Suppressor macrophage (primary cell): ENCODE results near the gene SKIC2.
A peak's percentile ranks its signal among the peaks of the same experiment; 100 is the strongest.
"Not testable (repeated sequence)": the region's sequence is repeated elsewhere in the genome, so short reads cannot be mapped to it uniquely, and the experiment has no call there.

Experiments
- DNase-seq, 4 experiments: peaks; one replicate each; pipeline ENCODE4 v3.0.0-alpha.2; 2020 to 2022

The SKIC2 gene

GRCh38 chr6:31969712-31970603 is 11.0 kb downstream of the SKIC2 start:
- no peak for DNase-seq

DNA sequence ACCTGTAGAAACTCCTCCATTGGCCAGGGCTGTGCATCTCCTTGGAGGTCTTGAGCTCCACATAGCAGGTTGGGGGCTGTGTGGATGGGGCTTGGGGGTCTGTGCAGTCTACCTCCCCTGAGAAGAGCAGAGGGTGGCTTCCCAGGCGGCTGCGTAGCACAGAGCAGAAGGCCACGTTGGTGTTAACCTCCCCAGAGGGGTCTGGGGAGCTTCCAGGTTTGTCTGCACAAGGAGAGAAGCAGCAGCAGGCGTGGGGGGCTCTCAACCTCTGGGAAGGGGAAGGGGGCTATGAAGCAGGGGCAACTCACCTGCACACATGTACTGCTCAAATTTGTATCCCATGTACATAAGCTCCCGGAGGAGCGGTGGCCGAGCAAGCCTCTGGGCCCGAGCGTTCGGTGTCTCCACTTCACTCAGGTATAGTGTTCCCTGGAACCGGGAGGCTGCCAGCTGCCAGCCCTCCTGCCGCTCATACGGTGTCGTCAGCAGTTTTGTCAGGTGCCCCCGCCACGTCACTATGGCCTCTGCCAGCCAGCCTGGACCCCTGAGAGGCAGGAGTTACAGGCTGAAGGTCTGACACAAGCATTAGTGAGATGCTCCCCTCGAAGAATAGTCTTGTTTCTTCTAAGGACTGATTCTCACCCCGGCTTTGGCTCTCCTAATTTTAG is 11.8 kb downstream of the SKIC2 start:
- no peak for DNase-seq

- no peak for DNase-seq
These were observed 12.5 kb downstream of the SKIC2 start for GRCh38 chr6:31971279-31971992.

GRCh38 chr6:31971993-31972708 is 13.2 kb downstream of the SKIC2 start, which contains the start of gene DXO:
DXO (minus strand) TSS chr6:31972138; CDS start chr6:31971675, 463 bp downstream.
- peak; percentile 96 to 99 (median 98) for DNase-seq

GRCh38 chr6:31972709-31973350 is 13.9 kb downstream of the SKIC2 start:
- DNase-seq = peak in 3 of 4 experiments; percentile 24 to 36 (median 35)

- not testable (repeated sequence) for DNase-seq
These were observed 17.1 kb downstream of the SKIC2 start for GRCh38 chr6:31976065-31976464.

GRCh38 chr6:31977816-31978431 is 18.9 kb downstream of the SKIC2 start:
- no peak for DNase-seq

GRCh38 chr6:31978831-31979230 is 19.9 kb downstream of the SKIC2 start:
- no peak for DNase-seq

DNA sequence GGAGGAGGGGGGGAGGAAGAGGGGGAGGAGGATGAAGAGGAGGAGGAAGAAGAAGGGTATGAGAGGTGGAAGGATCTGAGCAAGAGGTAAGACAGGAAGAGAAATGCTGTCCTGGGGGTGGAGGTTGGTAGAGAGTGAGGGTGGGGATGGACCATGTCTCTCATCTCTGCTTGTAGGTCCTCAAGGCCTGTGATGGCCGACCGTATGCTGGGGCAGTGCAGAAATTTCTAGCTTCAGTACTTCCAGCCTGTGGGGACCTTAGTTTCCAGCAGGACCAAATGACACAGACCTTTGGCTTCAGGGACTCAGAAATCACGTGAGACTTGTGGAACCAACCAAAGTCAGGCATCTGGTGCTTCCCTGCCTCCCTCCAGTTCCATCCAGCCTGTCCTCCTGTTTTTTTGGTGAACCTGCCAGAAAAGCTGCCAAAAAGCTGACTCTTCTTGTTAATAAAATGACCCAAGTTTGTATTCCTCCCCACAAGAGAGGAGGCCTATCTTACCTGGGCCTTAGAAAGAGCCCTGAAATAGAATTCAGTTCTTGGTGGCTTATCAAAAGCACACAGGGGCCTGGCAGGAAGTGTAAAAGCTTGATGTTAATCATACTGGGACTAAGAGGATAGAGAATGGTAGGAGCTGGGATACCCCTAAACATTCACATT is 20.4 kb downstream of the SKIC2 start:
- no peak for DNase-seq

- not testable (repeated sequence) for DNase-seq
These were observed 21.4 kb downstream of the SKIC2 start for GRCh38 chr6:31980195-31980876.

DNA sequence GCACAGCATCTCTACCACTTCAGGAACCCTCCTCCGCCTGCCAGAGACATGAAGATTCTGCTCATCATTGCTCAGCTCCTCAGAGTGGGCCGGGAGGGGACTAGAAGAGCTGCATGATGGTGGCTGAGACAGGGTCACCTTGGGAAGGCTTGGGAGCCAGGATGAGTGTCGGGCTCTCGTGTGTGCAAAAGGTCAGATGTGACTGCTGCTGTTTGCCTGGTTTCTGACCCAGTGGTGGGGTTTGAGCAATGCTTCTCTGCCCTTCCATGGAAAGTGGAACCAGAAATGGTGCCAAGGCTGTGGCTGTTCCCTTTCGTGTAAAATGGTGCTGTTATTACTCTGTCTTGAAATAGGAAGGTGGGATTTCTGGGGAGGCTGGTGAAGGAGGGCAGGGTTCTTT is 22.0 kb downstream of the SKIC2 start:
- not testable (repeated sequence) for DNase-seq

DNA sequence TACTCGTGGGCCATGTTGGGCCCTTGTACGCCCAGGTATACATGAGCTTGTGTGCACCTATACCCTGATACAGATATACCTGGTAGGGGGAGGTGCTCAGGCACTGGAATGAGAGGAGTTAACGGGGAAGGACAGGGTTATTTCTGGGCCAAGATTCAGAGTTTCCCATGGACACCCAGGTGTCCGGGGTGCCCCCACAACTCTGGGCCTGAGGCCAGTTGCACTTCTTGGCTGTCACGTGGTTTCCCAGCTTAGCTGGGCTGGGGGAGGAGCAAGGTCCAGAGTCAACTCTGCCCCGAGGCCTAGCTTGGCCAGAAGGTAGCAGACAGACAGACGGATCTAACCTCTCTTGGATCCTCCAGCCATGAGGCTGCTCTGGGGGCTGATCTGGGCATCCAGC is 22.8 kb downstream of the SKIC2 start, which contains the start of gene C4A:
C4A (plus strand) TSS at position 314 of the 400 bp plus-strand sequence; CDS start at position 365, 51 bp downstream.
- DNase-seq = not testable (repeated sequence)

DNA sequence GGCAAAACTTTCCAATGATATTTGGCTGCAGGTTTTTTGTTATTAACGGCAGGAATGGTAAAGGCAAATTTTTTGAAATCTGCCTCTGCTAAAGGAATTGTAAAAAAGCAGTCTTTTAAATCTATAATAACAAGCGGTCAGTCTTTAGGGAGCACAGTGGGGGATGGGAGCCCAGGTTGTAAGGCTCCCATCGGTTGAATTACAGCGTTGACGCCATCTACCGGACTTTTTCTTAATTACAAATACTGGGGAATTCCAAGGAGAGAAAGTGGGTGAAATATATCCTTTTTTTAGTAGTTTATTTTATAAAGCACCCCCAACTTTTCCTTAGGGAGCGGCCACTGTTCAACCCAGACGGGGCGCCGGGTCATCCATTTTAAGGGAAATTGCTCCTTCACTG is 30.4 kb downstream of the SKIC2 start:
- not testable (repeated sequence) for DNase-seq

GRCh38 chr6:31994421-31994820 is 35.4 kb downstream of the SKIC2 start:
- DNase-seq = not testable (repeated sequence)

DNA sequence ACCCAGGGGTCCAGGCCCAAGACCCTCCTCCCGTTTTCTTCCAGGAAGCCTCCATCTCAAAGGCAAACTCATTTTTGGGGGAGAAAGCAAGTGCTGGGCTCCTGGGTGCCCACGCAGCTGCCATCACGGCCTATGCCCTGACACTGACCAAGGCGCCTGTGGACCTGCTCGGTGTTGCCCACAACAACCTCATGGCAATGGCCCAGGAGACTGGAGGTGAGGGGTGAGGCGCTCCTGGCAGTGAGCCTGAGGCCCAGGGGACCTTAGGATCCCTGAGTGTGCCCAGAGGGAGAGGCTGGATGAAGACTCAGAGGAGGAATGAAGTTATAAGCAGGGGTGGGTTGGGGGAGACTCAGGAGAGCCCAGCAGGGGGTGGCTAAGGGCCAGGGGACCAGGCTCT is 37.4 kb downstream of the SKIC2 start:
- not testable (repeated sequence) for DNase-seq

DNA sequence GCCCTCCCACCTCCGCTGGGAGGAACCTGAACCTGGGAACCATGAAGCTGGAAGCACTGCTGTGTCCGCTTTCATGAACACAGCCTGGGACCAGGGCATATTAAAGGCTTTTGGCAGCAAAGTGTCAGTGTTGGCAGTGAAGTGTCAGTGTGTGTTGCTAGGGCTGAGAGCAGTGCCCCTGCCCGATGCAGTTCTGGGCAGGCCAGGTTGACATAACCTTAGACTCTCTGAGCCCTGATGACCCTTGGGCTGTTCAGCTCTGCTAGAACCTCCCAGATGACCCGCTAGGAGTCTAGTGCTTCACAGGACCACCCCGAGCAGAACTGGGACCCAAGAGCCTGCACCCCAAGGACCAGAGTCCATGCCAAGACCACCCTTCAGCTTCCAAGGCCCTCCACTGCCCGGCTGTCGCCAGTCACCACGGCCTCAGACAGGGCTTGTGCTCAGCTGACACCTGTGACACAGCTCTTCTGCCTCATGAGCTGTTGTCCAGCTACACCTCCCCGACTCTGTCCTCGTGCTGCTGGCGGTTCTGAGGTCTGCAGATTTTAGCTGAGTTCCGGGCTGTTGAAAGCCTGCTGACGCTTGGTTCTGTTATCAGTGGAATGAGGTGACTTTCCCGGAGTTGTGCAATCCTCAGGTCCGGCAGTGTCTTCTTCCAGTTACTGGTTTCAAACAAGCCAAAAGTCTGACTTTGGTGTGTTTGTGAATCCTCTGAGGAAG is 43.7 kb downstream of the SKIC2 start:
- DNase-seq = not testable (repeated sequence)

DNA sequence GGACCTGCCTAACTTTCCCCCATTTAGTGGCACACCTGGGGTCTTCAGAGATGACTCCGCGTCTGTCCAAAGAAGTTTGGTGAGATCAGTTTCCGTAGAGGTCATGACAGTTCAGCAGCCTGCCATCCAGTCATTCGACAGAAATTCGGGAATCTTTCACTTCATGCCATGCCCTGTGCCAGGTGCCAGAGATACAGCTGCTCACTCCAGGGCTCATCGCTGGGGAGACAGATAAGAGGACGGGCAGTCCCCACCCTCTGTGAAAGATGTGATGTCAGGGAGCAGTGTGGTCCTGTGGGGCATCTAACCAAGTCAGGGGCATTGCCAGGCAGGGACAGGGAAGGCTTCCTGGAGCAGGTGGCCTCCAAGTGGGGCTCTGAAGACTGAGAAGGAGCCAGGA is 44.3 kb downstream of the SKIC2 start:
- not testable (repeated sequence) for DNase-seq

GRCh38 chr6:32004393-32004792 is 45.4 kb downstream of the SKIC2 start:
- peak in 1 of 4 experiments; percentile 2 for DNase-seq

DNA sequence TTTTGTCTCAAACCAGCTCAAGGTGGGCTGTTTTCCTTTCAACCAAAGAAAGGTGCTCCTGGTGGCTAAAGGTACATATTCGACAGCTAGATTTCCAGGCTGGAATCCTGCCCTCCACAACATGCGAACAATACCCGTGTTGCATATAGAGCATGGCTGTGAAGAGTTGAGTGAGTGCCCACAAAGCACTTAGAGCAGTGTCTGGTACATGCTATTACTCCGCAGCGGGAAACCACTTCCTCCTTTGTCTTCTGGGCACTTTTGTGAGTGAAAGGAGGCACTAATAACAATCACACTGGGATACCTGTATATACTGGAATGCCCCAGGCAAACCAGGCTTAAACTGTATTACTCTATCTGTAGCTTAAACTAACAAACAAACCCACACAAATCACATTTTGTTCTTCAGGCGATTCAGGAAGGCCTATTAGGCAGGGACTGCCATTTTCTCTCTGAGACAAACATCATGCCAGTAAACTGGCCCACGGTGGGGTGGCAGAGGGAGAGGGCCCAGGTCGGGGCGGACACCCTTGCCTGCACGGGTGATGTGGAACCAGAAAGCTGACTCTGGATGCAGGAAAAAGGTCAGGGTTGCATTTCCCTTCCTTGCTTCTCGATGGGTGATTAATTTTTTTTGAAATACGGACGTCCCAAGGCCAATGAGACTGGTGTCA is 46.0 kb downstream of the SKIC2 start:
- DNase-seq = not testable (repeated sequence)
